SIG-M5 treated with dmso at 0.1 percent for 504 hours (cell line): ENCODE data around the gene ARHGAP6.
"Not testable (repeated sequence)": the region's sequence is repeated elsewhere in the genome, so short reads cannot be mapped to it uniquely, and the experiment has no call there.

Source experiments
- DNase-seq: peaks from one replicate; lab custom pipeline; 2025; ENCODE audit not compliant: unreplicated experiment; lab: John Stamatoyannopoulos, UW

Gene ARHGAP6

DNA sequence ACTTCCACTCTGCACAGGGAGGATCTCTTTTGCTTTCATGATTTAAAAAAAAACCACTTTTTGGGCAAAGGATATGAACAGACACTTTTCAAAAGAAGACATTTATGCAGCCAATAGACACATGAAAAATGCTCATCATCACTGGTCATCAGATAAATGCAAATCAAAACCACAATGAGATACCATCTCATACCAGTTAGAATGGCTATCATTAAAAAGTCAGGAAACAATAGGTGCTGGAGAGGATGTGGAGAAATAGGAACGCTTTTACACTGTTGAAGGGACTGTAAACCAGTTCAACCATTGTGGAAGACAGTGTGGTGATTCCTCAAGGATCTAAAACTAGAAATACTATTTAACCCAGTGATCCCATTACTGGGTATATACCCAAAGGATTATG, 87.4 kb downstream of the ARHGAP6 start:
- DNase-seq, result not testable (repeated sequence)

DNA sequence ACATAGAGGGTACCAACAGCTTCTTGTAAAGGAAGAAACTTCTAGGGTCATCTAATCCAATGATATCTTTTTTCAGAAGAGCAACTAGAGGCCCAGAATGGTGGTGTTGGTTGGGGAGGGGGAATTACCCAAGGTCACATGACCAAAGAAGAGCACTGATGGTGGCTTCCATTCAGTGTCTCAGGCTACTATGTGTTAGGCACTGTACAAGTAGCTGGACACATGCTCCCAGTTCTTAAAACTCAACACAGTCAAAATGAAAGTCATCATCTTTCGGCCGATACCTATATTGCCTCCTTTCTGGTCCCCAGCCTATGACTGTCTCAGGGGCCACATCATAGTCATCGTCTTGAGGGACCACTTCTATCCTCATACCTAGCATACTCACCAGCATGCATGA, 88.1 kb downstream of the ARHGAP6 start:
- no peak for DNase-seq

DNA sequence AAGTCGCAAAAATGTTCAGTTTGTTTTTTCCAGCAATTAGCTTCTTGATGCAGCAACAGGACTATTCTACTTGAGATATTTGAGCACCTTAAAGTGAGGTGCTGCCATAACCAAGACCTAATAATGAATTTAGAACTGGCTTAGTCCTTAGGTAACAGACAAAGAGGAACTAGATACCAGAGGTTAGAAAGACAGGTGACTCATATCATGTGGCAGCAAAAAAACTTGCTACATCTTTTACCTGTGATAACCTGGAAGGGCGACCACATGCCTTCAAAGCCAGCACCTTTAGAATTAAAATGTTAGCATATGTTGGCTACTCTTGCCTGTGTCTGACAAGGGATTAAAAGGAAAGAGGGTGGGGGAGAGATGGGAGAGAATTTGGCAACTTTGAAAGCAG, 90.4 kb downstream of the ARHGAP6 start:
- DNase-seq, result no peak

DNA sequence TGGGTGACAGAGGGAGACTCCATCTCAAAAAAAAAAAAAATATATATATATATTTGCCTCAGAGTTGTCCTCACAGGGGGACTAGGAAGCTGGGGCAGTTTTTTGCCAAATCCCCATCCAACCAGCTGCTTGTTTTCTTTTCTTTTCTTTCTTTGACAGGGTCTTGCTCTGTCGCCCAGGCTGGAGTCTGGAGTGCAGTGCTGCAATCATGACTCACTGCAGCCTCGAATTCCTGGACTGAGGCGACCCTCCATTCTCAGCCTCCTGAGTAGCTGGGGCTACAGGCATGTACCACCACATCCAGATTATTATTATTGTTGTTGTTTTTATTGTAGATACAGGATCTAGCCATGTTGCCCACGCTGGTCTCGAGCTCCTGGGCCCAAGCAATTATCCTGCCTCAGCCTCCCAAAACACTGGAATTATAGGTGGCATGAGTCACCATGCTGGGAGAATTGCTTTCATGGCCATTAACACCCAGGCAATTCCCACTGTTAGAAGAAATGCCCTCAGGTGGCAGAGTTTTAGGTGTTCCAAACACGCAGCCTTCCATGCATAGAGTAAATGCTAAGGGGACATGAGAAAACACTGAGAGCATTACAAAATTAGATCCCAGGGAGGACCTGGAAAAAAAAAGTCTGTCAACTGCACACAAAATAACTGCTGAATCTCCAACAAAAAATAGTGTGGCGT, 98.0 kb downstream of the ARHGAP6 start:
- DNase-seq, result no peak

DNA sequence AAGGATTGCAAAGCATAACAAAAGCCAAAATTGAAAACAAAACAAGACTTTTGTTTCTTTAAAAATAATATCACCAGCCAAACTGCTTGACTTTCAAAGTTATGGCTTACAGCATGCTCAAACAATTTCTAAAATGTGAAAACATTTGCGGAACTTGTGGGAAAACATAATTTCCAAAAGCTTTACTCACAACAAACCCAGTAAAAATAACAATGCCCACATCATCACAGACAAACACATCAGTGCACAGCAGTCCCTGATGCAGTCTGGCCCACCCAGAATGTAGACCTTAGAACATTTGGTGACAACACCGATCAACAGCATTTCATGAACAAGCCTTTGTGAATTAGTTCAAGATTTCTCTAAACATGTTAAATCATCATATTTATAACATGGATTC, 98.9 kb downstream of the ARHGAP6 start:
- DNase-seq, result no peak

DNA sequence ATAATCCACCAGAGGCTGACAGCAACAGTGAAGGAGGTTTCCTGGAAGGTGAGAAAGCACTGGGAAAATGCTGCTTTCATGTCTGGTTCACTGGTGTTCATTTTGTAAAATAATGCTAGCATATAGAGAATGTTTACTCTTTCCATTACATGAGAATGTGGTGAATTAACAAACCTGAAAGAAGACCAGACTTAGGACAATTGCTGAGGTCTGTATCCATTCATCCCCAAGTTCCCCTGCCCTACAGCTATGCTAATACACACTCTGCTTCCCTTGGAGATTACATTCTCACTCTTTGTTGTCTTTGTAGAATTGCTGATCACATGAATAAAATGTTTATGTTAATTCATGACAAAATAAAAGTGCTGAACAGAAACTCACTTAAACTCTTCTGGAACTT, 99.5 kb downstream of the ARHGAP6 start:
- no peak for DNase-seq

DNA sequence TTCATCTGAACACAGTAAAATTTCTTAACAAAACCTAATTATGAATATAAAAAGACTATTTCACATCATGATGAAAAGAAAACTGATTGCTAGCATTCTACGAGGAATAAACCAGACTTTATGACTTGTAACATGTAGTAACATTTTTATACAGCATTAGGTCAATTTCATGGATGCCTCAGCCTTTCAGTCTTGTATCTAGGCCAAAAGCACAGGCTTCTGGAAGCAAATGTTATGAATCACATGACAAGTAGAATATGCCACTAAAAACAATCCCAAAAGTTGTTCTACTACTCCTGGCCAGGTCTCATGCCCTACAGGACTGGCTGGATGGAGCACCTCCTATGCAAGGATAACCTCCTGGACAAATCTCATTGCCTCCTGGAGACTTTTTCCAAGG, 101.2 kb downstream of the ARHGAP6 start:
- no peak for DNase-seq

DNA sequence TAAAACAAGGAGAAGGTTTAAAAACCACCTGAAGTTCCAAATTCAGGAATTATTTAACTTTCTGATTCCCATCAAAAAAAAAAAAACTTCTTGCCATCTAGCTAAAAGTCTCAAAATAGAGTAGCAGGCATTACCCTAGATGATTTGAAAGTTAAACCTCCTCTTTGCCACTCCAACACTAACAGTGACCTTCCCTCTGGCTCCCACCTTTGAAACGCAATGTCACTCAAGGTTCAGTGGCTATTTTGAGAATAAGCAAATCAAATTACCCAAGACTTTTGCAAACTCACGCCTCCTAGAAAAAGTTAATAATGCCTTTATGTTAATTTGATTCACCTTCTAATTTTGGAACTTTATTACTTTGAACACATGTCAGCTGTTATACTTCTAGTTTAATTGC, 103.2 kb downstream of the ARHGAP6 start:
- DNase-seq, result no peak

DNA sequence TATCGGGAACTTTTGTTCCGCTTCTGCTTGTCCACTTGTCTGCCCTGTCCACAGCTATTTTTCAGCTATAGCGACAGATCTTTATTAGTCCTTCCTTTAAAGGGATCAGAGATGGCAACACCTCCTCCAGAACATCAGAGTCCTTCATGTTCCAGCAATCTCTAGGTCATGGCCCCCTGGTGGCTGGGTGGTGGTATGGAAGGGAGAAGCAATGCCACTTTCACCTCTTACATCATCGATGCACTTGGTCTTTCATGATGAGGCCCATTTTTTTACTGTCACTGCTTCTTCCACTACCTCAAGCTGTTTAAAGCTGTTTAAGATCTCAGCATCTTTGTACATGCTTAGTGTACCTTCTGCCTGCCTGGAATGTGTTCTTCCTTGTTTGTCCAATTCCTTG, 106.7 kb downstream of the ARHGAP6 start:
- peak; percentile 1 for DNase-seq

DNA sequence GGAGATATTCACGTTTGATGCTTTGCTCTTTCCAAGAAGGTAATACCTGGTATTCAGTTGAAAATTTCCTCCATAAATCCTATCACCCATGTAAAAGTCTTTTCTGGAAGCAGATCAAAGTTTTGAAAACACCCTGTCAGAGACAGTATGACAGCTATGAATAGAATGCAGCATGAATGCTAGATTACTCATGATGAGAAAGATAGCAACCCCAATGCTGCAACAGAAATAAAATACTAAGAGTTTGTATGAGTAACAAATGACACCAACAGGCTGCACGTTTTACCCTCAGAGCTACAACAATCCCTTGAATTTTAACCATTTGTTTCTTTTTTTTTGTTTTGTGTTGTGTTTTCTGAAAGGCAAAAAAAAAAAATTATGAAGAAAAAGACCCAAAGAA, 108.6 kb downstream of the ARHGAP6 start:
- no peak for DNase-seq

DNA sequence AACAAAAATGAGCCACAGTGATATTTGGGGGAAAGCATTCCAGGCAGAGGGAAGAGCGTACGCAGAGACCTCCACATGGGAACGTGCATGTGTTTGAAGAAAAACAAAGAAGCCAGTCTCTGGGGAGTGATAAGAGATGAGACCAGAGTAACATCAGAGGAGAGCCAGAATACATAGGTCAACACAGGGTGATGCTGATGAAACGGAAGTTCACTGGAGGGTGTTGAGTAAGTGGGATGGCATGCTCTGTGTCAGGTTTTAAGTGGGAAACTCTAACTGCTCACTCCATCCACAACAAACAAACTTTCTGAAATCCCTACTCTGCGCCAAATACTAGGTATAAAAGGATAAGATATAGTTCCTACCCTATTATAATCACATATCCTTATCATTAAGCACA, 110.0 kb downstream of the ARHGAP6 start:
- no peak for DNase-seq

DNA sequence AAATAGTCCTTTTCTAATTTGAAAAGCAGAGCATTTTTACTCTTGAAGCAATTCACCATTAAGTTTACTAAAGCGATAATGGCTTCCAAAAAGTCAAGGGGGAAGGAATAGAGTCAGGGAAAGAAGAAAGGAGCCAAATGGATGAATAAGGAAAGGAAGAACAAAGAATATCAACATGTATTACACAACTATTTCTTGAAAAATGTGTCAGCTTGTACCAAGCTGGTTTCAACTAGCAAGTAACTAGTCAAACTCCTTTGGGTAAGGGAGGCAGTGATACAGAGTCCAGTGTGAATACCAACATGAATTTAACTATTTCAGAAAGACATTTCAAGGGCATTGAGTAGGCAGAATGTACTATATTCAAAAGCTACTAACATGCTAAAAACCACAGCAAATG, 112.1 kb downstream of the ARHGAP6 start:
- no peak for DNase-seq

DNA sequence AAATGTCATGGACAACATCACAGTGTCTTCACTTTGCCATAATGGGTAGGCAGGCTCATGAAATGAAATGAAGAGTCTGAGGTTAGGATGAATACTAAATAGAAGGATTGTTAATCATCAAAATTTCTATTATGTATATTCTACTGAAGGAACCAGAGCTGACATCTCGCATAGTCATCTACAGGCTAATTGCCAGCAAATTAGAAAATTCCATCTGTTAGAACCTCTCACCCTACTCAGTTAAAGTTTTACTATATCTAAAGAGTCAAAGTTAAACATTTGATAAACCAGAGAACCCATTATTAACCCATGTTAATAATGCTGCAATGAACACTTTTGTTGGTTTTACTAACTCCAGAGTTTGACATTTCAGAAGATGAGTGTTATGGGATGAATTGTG, 114.6 kb downstream of the ARHGAP6 start:
- no peak for DNase-seq

DNA sequence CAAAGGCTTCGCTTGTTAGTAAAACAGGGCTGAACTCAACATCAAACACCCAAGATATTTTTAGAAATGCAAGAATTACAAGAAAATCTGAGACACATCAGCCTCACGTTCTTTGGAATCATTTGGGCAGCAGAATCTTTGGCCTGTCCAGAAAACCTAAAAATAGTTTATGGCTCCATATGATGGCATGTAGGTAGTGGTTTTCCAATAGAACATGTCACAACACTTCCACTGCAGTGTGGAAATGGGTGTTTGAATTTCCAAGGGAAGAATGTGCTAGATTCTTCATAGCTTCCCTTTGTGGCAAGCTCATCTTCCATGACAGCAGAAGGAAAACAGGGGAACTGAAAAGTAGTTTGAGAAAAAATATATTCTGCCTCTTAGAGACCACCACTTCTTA, 118.8 kb downstream of the ARHGAP6 start:
- DNase-seq, result no peak

DNA sequence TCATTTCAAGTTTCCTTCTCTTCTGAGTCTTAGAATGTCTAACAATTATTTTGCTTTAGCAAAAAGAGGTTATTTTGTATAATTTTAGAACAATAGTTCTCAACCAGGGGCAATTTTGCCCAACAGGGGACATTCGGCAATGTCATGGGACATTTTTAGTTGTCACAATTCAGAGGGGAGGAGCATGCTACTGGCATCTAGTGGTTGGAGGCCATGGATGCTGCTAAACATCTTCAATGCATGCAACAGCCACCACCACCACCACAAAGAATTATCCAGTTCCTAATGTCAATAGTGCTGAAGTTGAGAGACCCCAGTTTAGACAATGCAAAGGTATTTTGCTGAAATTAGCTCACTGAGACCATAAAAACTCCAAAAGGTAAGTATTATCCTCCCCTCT, 122.5 kb downstream of the ARHGAP6 start:
- no peak for DNase-seq

DNA sequence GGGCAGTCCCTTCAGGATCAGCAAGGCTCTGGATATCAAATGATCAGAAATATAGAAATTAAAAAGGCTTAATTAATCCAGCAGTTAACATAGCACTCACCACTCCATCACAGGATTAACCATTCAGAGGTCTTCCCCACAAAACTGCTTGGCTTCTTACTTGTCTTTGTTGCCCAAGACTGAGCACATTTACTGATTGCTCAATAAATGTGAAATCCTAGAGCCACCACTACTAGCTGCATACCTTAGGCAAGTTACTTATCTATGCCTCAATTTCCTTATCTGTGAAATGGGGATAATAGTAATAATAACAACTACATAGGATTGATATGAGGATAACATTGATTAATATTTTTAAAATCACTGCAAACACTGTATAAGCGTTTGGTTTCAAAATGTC, 124.2 kb downstream of the ARHGAP6 start:
- no peak for DNase-seq

DNA sequence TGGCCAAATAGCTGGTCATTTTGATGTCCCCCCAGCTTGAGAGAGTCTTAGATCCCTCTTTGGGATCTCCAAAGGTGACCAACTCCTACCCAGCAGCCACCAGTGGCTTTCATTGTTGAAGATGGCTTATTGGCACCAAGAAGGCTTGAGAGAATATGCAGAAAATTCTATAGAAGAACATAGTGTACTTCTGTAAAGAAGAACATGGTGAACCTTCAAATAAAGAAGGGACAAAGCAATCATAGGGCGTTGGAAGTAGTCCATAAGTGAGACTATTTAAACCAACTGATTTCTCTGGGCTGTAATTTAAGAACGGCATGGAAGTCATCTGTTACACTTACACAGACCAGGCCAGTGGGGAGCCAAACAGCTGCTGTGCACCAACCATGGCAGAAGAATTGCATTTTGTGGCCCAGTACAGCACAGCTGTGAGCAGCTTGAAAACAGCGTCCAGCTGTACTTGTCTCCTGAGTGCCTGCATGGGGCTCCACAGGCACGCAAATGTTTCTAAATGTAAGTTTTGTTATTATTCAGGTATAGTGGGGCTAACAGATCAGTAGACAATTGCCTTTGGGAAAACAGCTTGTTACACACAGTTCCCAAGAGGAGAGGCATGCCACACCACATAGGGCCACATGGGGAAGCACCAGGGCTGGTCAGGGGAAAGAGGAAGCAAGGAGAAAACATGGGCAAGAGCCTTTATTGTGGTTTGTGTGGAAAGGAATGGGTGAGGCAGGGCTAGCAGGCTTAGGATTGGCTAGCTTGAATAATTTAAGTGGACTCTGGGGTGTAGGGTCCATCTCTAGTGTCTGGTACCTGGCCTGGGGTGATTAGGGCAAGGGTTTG, 125.0 kb downstream of the ARHGAP6 start:
- no peak for DNase-seq

DNA sequence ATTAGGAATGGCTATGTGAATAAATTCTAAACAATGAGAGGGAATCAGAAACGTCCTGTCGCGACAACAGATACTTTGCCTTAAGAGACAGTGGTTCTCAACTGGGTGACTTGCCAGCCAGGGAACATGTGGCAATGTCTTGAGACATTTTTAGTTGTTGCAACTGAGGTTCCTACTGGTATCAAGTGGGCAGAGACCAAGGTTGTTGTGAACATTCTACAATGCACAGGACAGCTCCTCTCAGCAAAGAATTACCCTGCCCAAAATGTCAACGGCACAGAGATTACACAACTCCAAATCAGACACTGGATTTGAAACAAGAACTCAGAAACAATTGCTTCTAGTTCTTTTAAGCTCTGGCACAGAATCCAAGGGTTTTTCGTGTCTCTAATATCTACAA, 128.6 kb downstream of the ARHGAP6 start:
- no peak for DNase-seq

DNA sequence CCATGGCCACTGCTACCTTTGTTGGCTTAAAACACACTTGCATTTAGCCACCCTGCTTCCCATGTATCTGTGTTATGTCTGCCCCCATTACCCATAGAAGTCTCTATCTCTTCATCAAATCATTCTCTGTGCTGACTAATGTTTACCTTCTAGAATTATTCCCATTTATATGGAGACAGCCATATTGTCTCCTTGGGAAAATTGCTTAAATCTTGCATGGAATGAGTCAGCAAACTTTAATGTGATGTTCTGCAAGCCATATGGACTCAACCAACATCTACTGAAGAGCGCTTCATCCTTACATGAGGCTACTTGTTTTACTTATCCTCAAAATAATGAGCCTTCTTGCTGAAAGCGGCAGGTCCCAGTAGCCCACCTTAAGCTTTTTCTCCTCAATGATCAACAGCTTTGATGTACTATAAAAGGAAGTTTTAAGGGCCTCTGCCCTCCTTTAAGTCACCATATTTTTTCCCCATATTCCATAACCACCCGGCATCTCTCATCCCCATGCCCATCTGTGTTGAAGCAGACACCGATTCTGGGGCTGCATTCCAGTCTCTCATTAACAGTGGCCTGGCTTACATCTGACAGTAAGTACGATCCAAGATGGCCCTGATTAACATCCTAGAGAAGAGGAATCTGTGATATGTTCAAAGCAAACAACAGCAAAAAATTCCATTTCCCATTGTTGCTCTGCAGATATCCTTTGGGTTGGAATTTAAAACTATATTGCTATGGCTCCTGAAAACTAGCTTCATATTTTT, 130.4 kb downstream of the ARHGAP6 start:
- no peak for DNase-seq

DNA sequence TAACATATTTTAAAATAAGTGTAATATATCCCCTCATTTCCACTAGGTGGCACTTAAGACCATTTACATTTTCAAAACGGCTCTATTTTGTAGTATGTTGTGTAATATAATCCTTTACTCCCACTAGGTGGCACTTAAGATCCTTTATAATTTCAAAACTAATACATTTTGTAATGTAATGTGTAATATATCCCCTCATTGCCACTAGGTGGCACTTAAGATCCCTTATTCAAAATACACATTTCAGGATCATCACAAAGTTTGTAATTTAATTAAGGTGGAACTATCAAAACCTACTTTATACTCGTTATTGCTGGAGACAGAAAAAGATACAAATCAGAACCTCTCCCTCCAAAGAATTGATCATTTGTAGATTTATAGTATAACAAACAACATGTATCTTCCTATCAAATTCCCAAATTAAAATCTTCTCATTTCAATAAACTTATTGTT, 132.5 kb downstream of the ARHGAP6 start:
- peak; percentile 86 for DNase-seq

DNA sequence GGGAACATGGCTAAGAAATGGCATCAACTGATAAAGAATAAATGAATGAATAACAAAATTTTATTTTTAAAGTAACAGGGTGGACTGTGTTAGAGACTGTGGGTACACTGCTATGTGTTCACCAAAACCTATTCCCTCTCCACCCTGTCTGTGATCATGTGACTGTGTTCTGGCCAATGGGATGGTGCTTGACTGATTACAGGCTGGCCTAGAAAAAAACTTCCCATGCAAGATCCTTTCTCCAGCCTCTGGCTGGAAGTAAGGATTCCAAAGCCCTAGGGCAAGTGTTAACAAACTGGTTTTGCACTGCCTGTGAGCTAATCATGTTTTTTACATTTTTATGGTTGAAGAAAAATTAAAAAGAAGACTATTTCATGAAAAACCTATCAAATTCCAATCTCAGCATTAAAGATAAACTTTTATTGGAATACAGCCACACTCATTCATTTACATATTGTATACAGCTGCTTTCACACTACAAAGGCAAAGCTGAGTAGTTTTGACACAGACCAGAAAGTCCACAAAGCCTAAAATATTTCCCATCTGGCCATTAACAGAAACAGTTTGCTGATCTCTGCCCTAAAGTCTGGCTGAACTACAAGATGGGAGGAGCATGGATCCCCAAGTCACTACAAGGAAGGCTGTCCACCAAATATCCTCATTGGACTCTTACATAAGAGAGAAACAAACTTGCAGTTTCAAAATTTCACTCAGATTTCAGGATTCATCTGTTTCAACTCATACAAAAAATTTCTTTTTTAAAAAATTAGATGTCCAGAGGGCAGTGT, 133.2 kb downstream of the ARHGAP6 start:
- no peak for DNase-seq
